ENCODE results near the gene MGMT. TPM values are rescaled to one million over a fixed set of nuclear protein-coding genes. Genes with fewer than 3 reads are reported as not detected.

MGMT gene
- total RNA-seq, 2 donors from 2014 or later: 15.3 to 16.1 TPM

DNA sequence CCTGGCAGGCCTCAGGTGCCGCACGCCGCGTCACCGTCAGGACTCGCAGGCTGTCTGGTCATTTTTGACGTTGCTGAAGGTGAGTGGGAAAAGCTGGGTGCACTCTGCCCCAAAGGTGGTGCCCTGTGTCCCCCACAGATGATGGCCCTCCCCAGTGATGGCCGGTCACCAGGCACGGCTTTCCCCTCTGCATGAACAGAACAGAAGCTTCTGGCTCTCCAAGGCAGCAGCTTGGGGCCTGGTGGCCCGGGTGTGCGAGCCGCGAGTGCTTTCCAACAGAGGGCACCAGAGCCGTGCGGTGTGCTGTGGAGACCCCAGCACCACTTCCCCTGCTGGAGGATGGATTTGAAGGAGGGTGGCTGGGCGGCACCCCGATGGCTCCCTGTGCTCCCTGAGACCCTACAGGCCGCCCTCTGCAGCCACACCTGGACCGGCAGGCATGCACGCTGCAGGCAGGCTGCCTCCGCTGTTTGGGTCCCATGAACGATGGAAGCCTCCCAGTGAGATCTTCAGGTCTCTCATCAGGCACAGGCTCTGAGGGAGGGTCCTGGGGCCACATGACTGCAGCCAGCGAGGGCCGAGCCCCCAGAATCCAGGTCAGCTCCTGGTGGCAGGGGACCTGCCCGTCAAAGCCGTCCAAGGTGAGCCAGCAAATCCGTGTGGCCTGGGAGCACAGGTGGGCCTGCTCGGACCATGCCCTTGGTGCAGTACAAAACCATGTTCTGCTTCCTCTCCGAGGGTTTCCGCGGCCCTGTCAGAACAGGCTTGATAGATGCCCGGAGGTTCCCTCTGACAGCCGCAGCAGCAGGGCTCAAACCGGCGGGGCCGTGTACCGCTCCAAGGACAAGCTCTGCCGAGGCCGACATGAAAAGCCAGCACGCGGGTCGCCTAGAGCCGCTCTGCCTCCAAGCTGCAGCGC is 301.7 kb downstream of the MGMT start:
- no peak for ATAC-seq
- intact Hi-C loops (cut with DNase I, micrococcal nuclease): no loop called here
- DNase-seq: no peak

GRCh38 chr10:129769381-129770116 is 302.5 kb downstream of the MGMT start:
- intact Hi-C loops (cut with DNase I, micrococcal nuclease): no loop called here
- DNase-seq: no peak
- no peak for ATAC-seq

GRCh38 chr10:129770286-129770685 is 303.2 kb downstream of the MGMT start:
- ATAC-seq (no peak), DNase-seq (no peak)
- intact Hi-C loops (cut with DNase I, micrococcal nuclease): no loop called here

GRCh38 chr10:129771024-129771423 is 304.0 kb downstream of the MGMT start:
- DNase-seq (no peak), ATAC-seq (no peak)
- intact Hi-C loops (cut with DNase I, micrococcal nuclease): no loop called here

DNA sequence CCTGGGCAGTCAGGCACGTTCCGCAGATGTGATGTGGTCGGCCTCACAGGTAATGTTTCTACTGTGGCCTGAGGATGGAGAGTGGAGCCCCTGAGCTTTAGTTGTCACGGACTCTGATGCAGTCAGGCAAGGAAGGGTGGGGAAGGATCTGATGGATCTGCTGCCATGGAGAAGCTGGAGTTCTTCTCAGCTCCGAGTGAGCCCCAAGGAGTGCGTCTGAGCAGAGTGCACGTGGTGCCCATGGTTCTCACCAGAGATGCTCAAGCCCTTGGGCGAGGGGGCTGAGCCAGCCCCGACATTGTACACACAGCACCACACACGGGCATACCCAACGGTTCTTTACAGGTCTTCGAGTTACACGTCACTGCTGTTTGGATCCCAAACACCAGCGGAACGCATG is 304.5 kb downstream of the MGMT start:
- intact Hi-C loops (cut with DNase I, micrococcal nuclease): no loop called here
- no peak for DNase-seq
- no peak for ATAC-seq

- DNase-seq (no peak), ATAC-seq (no peak)
- intact Hi-C loops (cut with DNase I, micrococcal nuclease): no loop called here
Observed at GRCh38 chr10:129771991-129772431, 305.0 kb downstream of the MGMT start.

DNA sequence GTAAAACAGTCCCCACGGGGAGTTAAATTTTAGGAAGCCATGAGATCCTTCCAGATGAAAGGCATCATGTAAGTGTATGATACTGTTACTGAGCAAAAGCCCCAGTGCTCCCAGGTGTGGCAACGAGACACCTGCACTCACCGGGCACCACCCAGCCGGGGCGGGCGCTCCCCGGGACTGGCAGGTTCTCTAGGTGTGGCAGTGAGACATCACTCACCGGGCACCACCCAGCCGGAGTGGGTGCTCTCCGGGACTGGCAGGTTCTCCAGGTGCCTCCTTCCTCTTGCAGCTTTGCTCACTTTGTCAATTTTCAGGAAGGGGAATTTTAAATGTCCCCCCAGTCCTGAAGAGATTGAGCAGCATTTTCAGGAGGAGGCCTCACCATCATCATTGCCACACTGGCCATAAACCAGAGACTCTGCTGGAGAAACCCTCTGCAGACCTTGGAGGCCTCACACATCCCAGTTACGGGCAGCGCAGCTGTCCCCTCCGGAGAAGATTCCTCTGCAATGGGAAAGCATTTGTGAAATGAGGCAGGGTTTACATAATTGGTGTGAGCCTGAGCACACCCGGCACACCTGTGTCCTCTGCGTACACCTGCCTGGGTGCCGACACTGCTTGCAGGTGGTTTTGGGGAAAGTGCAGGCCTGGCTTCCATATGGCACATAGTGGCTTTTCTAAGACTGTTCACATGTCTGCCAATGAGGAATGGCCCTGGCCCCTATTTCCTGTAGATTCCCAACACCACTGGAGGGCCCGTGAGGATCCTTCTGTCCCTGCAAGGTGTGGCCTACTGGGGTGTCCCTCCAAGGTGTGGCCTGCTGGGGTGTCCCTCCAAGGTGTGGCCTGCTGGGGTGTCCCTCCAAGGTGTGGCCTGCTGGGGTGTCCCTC is 305.7 kb downstream of the MGMT start:
- ATAC-seq (no peak), DNase-seq (no peak)
- intact Hi-C loops (cut with DNase I, micrococcal nuclease): no loop called here

- ATAC-seq (no peak), DNase-seq (no peak)
- intact Hi-C loops (cut with DNase I, micrococcal nuclease): no loop called here
Observed at GRCh38 chr10:129773359-129773990, 306.4 kb downstream of the MGMT start.

DNA sequence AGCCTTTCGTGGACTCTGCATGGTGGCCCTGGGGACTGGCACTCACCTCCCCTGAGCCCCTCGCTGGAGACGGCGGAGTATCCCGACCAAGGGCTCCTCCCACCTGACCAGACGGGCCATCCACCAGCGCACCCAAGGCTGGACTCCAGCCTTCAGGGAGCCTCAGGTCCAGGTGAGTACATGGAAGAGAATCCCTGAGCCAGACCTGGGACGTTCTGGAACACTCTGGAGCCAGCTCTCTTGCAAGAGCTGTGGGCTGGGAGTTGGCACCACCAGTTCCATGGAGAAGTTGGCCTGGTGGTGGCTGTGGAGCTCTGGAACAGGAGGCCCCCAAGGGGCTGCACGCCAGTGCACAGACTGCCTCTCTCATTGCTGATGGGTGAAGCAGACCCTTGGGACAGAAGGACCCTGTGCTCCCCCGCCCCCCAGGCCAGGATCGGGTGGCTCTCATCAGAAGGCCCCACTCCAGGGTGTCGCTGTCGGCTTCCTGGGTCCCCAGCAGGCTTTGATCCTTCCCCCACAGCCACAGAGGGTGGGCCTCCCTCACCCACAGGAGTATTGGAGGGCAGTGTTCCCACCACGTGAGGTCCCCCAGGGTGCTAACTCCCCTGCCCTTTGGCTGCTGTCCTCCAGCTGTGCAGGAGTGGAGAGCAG is 307.2 kb downstream of the MGMT start:
- intact Hi-C loops (cut with DNase I, micrococcal nuclease): no loop called here
- ATAC-seq: no peak
- no peak for DNase-seq

- intact Hi-C loops (cut with DNase I, micrococcal nuclease): no loop called here
- ATAC-seq (no peak), DNase-seq (no peak)
Observed at GRCh38 chr10:129774736-129775401, 307.8 kb downstream of the MGMT start.

GRCh38 chr10:129775681-129776080 is 308.6 kb downstream of the MGMT start:
- intact Hi-C loops (cut with DNase I, micrococcal nuclease): no loop called here
- DNase-seq (no peak), ATAC-seq (no peak)

- intact Hi-C loops (cut with DNase I, micrococcal nuclease): no loop called here
- no peak for DNase-seq
- ATAC-seq: no peak
Observed at GRCh38 chr10:129777687-129778086, 310.6 kb downstream of the MGMT start.

- intact Hi-C loops (cut with DNase I, micrococcal nuclease): no loop called here
- no peak for DNase-seq
- ATAC-seq: no peak
Observed at GRCh38 chr10:129778571-129778970, 311.5 kb downstream of the MGMT start.

DNA sequence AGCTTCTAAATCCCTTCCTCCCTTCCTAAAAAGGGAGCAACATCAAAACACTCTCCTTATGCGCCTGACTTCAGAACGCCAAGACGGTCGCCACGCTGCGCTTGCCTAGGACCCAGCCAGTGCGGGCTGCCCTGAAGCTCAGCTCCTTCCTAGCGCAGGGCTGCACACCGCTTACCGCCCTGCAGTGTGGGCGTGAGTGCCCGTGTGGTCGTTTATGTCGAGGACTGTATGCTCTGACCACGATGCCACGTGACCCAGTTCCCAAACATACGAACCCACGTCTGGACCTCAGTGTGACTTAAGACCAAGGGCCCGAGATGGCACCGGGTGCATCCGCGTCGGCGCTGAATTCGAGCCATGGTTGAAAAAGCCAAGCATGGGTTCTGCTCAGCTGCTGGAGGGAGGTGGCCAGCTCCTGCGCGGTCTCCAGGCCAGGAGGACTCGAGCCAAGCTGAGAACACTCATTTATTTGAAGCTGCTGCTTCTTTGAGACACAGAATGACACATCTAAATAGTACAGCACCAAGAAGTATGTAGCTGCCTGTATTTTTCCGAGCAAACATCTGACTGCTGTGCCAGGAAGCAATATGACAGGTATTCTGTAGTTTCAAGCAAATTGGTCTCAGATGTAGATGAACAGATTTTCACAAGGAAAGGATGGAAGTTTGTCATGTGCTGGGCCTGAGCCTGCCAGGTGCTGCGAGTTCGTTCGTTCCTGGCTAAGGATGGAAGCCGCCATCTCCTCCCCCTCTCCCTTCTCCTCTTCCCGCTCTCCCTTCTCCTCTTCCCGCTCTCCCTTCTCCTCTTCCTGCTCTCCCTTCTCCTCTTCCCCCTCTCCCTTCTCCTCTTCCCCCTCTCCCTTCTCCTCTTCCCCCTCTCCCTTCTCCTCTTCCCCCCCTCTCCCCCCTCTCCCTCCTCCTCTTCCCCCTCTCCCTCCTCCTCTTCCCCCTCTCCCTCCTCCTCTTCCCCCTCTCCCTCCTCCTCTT is 312.4 kb downstream of the MGMT start:
- intact Hi-C loops (cut with DNase I, micrococcal nuclease): no loop called here
- DNase-seq (no peak), ATAC-seq (no peak)

DNA sequence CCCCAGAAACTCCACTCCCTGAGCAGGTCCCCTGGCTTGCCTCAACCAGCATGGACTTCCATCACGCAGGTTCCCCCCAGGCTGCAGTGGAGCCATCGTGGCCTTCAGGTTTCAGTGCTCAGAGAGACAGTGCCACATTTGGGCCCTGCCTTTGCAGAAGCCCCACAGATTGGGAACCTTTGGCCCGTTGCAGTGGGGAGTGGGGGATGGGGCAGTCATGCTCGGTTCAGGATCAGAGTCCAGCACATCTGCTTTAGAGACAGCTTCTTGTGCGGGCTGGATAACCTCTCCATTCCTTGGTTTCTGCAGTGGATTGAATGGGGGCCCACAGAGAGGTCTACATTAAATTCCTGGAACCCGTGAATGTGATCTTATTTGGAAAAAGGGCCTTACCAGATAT is 313.2 kb downstream of the MGMT start:
- ATAC-seq (no peak), DNase-seq (no peak)
- intact Hi-C loops (cut with DNase I, micrococcal nuclease): no loop called here

DNA sequence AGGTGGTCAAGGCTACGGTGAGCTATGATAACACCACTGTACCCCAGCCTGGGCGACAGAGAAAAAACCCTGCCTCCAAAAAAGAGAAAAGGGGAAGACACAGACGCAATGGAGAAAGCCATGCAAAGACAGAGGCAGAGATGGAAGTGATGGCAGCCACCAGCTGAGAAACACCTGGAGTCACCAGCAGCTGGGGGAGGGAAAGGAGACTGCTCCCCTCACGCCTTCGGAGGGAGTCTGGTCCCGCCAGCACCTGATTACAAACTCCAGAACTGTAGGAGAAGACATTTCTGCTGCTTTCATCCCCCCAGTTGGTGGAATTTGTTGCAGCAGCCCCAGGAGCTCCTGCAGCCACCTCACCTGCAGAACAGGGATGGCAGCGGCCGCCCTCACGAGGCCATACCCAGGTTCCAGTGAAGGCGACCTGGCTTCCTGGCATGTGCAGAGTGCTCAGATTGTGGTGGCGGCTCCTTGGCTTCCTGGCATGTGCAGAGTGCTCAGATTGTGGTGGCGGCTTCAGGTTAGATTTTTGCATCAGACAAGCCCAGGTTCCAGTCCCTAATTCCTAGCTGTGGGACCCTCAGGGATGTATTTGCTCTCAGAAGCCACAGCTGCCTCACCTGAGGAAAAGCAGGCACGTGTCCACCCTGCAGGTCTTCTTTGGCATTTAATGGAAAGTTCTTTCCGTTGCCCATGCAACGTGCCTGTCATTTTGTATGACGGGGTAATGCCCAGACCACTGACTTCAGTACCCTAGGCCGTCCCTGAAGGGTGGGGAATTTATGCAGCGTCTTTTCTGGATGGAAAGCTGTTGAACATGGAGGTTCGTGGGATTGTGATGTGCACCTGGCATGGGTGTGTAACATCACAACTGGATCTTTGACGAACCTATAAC is 314.1 kb downstream of the MGMT start:
- intact Hi-C loops (cut with DNase I, micrococcal nuclease): no loop called here
- DNase-seq (no peak), ATAC-seq (no peak)

All from left colon (tissue), 2 donors.